Measurements from ENCODE around the gene CFAP97D1.

The CFAP97D1 gene

GRCh38 chr17:43822570-43823190, 42.4 kb downstream of the CFAP97D1 start:
- no peaks in the 10 kb centered on the region for H3K36me3 Mint-ChIP-seq
- ATAC-seq = no peak
- H3K4me1 Mint-ChIP-seq = no peaks in the 10 kb centered on the region
- H3K9me3 Mint-ChIP-seq = no peaks in the 10 kb centered on the region
- H3K4me3 Mint-ChIP-seq = no peak overlapping the region
- H3K27me3 Mint-ChIP-seq = peaks cover 15% of the 10 kb centered on the region
- no peak overlapping the region for H3K27ac Mint-ChIP-seq

GRCh38 chr17:43823350-43824084, 43.3 kb downstream of the CFAP97D1 start:
- Mint-ChIP-seq H3K36me3 (no peaks in the 10 kb centered on the region), H3K27ac (no peak overlapping the region), H3K27me3 (peaks cover 9% of the 10 kb centered on the region), H3K4me3 (no peak overlapping the region), H3K4me1 (no peaks in the 10 kb centered on the region), H3K9me3 (no peaks in the 10 kb centered on the region)
- ATAC-seq = no peak

GRCh38 chr17:43825567-43825966, 45.3 kb downstream of the CFAP97D1 start:
- H3K9me3 Mint-ChIP-seq = no peaks in the 10 kb centered on the region
- ATAC-seq = no peak
- no peaks in the 10 kb centered on the region for H3K36me3 Mint-ChIP-seq

GRCh38 chr17:43826206-43826605, 46.0 kb downstream of the CFAP97D1 start:
- peaks cover 7% of the 10 kb centered on the region for H3K4me1 Mint-ChIP-seq
- H3K27me3 Mint-ChIP-seq = peaks cover 9% of the 10 kb centered on the region
- H3K36me3 Mint-ChIP-seq = no peaks in the 10 kb centered on the region
- no peak overlapping the region for H3K4me3 Mint-ChIP-seq
- H3K9me3 Mint-ChIP-seq = no peaks in the 10 kb centered on the region
- ATAC-seq = no peak
- no peak overlapping the region for H3K27ac Mint-ChIP-seq

More at GRCh38 chr17:43825567-43825966, 45.3 kb downstream of the CFAP97D1 start:
- Mint-ChIP-seq H3K27me3 (peaks cover 7% of the 10 kb centered on the region), H3K4me3 (no peak overlapping the region), H3K4me1 (peaks cover under 1% of the 10 kb centered on the region), H3K27ac (no peak overlapping the region)

GRCh38 chr17:43827596-43827995, 47.4 kb downstream of the CFAP97D1 start:
- H3K36me3 Mint-ChIP-seq = no peaks in the 10 kb centered on the region
- peaks cover 23% of the 10 kb centered on the region for H3K27me3 Mint-ChIP-seq
- peaks cover 9% of the 10 kb centered on the region for H3K4me1 Mint-ChIP-seq
- ATAC-seq = no peak
- no peak overlapping the region for H3K4me3 Mint-ChIP-seq
- H3K27ac Mint-ChIP-seq = no peak overlapping the region
- no peaks in the 10 kb centered on the region for H3K9me3 Mint-ChIP-seq

GRCh38 chr17:43829738-43830137, 49.5 kb downstream of the CFAP97D1 start:
- Mint-ChIP-seq H3K36me3 (no peaks in the 10 kb centered on the region), H3K9me3 (no peaks in the 10 kb centered on the region), H3K4me1 (peaks cover 17% of the 10 kb centered on the region), H3K4me3 (no peak overlapping the region), H3K27ac (no peak overlapping the region), H3K27me3 (peaks cover 41% of the 10 kb centered on the region)
- ATAC-seq = no peak

GRCh38 chr17:43830510-43831140, 50.4 kb downstream of the CFAP97D1 start:
- H3K4me1 Mint-ChIP-seq = peaks cover 17% of the 10 kb centered on the region
- no peak overlapping the region for H3K27ac Mint-ChIP-seq
- no peaks in the 10 kb centered on the region for H3K36me3 Mint-ChIP-seq
- no peaks in the 10 kb centered on the region for H3K9me3 Mint-ChIP-seq
- peaks cover 50% of the 10 kb centered on the region for H3K27me3 Mint-ChIP-seq
- ATAC-seq = peak; percentile 66
- no peak overlapping the region for H3K4me3 Mint-ChIP-seq

- ATAC-seq = no peak
Measured at GRCh38 chr17:43831633-43832032, 51.4 kb downstream of the CFAP97D1 start.

GRCh38 chr17:43832168-43832975, 52.1 kb downstream of the CFAP97D1 start:
- H3K4me1 Mint-ChIP-seq = peaks cover 17% of the 10 kb centered on the region
- peaks cover 61% of the 10 kb centered on the region for H3K27me3 Mint-ChIP-seq
- H3K4me3 Mint-ChIP-seq = peak overlapping the region; percentile 68
- ATAC-seq = no peak
- H3K9me3 Mint-ChIP-seq = no peaks in the 10 kb centered on the region
- no peaks in the 10 kb centered on the region for H3K36me3 Mint-ChIP-seq
- no peak overlapping the region for H3K27ac Mint-ChIP-seq

More at GRCh38 chr17:43831633-43832032, 51.4 kb downstream of the CFAP97D1 start:
- no peaks in the 10 kb centered on the region for H3K9me3 Mint-ChIP-seq
- peaks cover 17% of the 10 kb centered on the region for H3K4me1 Mint-ChIP-seq
- H3K27me3 Mint-ChIP-seq = peaks cover 60% of the 10 kb centered on the region
- H3K4me3 Mint-ChIP-seq = no peak overlapping the region
- no peaks in the 10 kb centered on the region for H3K36me3 Mint-ChIP-seq
- H3K27ac Mint-ChIP-seq = no peak overlapping the region

GRCh38 chr17:43832976-43833829, 53.0 kb downstream of the CFAP97D1 start, which contains the start of gene MPP3:
MPP3 (minus strand) TSS chr17:43833146; CDS start chr17:43831906, 1,240 bp downstream.
- Mint-ChIP-seq H3K27me3 (peaks cover 69% of the 10 kb centered on the region), H3K9me3 (no peaks in the 10 kb centered on the region), H3K4me3 (peak within 1 kb of the TSS; percentile 71), H3K4me1 (peaks cover 17% of the 10 kb centered on the region), H3K27ac (no peak within 1 kb of the TSS), H3K36me3 (no peaks in the 10 kb centered on the region)
- ATAC-seq = peak; percentile 50

GRCh38 chr17:43834106-43834505, 53.9 kb downstream of the CFAP97D1 start:
- Mint-ChIP-seq H3K4me1 (peaks cover 17% of the 10 kb centered on the region), H3K27ac (no peak overlapping the region), H3K27me3 (peaks cover 77% of the 10 kb centered on the region), H3K9me3 (no peaks in the 10 kb centered on the region), H3K4me3 (no peak overlapping the region), H3K36me3 (no peaks in the 10 kb centered on the region)
- no peak for ATAC-seq

Measured in stimulated activated memory B cell treated with anti-CD40 and anti-IgM and Interleukin-4, amounts not matched to agents 10 μg/mL and 1 μg/mL and 100 μg/mL, for 72 hours (primary cell).